T-helper 1 cell treated with Interleukin-12 subunit alpha and Interleukin-12 subunit beta and Interleukin-4 antibody, amounts not matched to agents 30 μg/mL and 1 μg/mL, for 36 hours (primary cell): ENCODE measurements around the gene MYLK.

ENCODE experiments used
- H3K27ac Mint-ChIP-seq: one replicate; pipeline ENCODE4 v1.8.0; 2021; ENCODE audit warnings: mild to moderate bottlenecking, mixed read lengths
- H3K27me3 Mint-ChIP-seq: one replicate; pipeline ENCODE4 v1.8.0; 2021; ENCODE audit warnings: low read depth, mixed read lengths
- H3K36me3 Mint-ChIP-seq: one replicate; pipeline ENCODE4 v1.8.0; 2021; ENCODE audit warnings: low read depth, mixed read lengths
- H3K4me1 Mint-ChIP-seq: one replicate; pipeline ENCODE4 v1.8.0; 2021; ENCODE audit warnings: low read depth, mixed read lengths
- H3K4me3 Mint-ChIP-seq: one replicate; pipeline ENCODE4 v1.8.0; 2021; ENCODE audit warnings: mild to moderate bottlenecking, moderate library complexity, mixed read lengths
- H3K9me3 Mint-ChIP-seq: one replicate; pipeline ENCODE4 v1.8.0; 2021; ENCODE audit warnings: mixed read lengths

The MYLK gene

GRCh38 chr3:123802007-123802625 is 82.0 kb downstream of the MYLK start:
- Mint-ChIP-seq H3K36me3 (no peaks in the 10 kb centered on the region), H3K4me1 (no peaks in the 10 kb centered on the region), H3K9me3 (no peaks in the 10 kb centered on the region), H3K4me3 (no peak overlapping the region), H3K27me3 (no peaks in the 10 kb centered on the region), H3K27ac (no peak overlapping the region)

GRCh38 chr3:123801474-123801873 is 82.7 kb downstream of the MYLK start:
- H3K4me3 Mint-ChIP-seq, result no peak overlapping the region
- no peaks in the 10 kb centered on the region for H3K27me3 Mint-ChIP-seq
- H3K9me3 Mint-ChIP-seq, result no peaks in the 10 kb centered on the region

DNA sequence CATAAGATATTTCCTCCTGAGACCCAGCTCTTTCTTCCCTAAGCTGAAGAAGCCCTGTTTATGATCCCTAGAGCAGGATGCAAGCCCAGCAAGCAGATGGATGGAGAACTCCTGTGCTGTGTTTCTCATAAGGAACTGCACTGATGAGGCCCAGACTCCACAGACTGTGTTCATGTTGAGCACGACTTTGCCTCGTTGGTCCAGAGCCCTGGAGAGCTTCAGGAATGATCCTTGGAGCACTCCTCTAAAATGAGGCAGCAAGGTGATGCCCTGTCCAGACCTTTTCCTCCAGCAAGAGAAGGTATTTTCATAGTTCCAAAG is 83.8 kb downstream of the MYLK start:
- H3K9me3 Mint-ChIP-seq, result no peaks in the 10 kb centered on the region
- H3K4me3 Mint-ChIP-seq, result no peak overlapping the region
- H3K27ac Mint-ChIP-seq, result no peak overlapping the region
- H3K4me1 Mint-ChIP-seq, result no peaks in the 10 kb centered on the region
- no peaks in the 10 kb centered on the region for H3K27me3 Mint-ChIP-seq
- no peaks in the 10 kb centered on the region for H3K36me3 Mint-ChIP-seq

More at GRCh38 chr3:123801474-123801873, 82.7 kb downstream of the MYLK start:
- Mint-ChIP-seq H3K4me1 (no peaks in the 10 kb centered on the region), H3K36me3 (no peaks in the 10 kb centered on the region), H3K27ac (no peak overlapping the region)

GRCh38 chr3:123799544-123800361 is 84.4 kb downstream of the MYLK start:
- H3K27ac Mint-ChIP-seq, result no peak overlapping the region
- H3K9me3 Mint-ChIP-seq, result no peaks in the 10 kb centered on the region
- H3K4me1 Mint-ChIP-seq, result no peaks in the 10 kb centered on the region
- no peaks in the 10 kb centered on the region for H3K27me3 Mint-ChIP-seq
- no peaks in the 10 kb centered on the region for H3K36me3 Mint-ChIP-seq
- no peak overlapping the region for H3K4me3 Mint-ChIP-seq

- no peaks in the 10 kb centered on the region for H3K36me3 Mint-ChIP-seq
Observed at GRCh38 chr3:123798550-123798949, 85.6 kb downstream of the MYLK start.

GRCh38 chr3:123795471-123796251 is 88.5 kb downstream of the MYLK start:
- no peaks in the 10 kb centered on the region for H3K9me3 Mint-ChIP-seq
- H3K36me3 Mint-ChIP-seq, result no peaks in the 10 kb centered on the region
- no peaks in the 10 kb centered on the region for H3K4me1 Mint-ChIP-seq
- H3K27ac Mint-ChIP-seq, result no peak overlapping the region
- no peaks in the 10 kb centered on the region for H3K27me3 Mint-ChIP-seq
- no peak overlapping the region for H3K4me3 Mint-ChIP-seq

More at GRCh38 chr3:123798550-123798949, 85.6 kb downstream of the MYLK start:
- no peaks in the 10 kb centered on the region for H3K27me3 Mint-ChIP-seq
- no peak overlapping the region for H3K27ac Mint-ChIP-seq
- H3K4me1 Mint-ChIP-seq, result no peaks in the 10 kb centered on the region
- H3K4me3 Mint-ChIP-seq, result no peak overlapping the region
- no peaks in the 10 kb centered on the region for H3K9me3 Mint-ChIP-seq

DNA sequence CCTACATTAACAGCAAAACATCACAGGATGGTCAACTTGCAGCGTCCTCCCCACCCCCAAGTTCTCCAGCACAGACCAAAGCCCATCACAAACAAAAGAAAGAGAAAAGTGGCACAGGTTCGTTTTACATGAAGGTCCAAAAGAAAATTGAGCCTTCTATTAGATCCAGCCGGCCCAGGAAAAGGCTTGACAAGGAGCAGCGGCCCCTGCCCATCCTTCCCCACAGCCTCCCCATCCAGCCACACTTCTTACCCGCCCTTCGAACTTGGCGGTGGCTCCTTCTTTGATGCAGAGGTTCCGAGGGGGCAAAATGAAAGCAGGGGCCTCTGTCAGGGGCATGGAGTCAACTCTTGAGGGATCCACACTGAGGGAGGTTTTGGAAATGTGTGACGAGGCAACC is 90.7 kb downstream of the MYLK start:
- Mint-ChIP-seq H3K4me3 (no peak overlapping the region), H3K9me3 (no peaks in the 10 kb centered on the region), H3K27ac (no peak overlapping the region), H3K36me3 (no peaks in the 10 kb centered on the region), H3K4me1 (no peaks in the 10 kb centered on the region), H3K27me3 (no peaks in the 10 kb centered on the region)

DNA sequence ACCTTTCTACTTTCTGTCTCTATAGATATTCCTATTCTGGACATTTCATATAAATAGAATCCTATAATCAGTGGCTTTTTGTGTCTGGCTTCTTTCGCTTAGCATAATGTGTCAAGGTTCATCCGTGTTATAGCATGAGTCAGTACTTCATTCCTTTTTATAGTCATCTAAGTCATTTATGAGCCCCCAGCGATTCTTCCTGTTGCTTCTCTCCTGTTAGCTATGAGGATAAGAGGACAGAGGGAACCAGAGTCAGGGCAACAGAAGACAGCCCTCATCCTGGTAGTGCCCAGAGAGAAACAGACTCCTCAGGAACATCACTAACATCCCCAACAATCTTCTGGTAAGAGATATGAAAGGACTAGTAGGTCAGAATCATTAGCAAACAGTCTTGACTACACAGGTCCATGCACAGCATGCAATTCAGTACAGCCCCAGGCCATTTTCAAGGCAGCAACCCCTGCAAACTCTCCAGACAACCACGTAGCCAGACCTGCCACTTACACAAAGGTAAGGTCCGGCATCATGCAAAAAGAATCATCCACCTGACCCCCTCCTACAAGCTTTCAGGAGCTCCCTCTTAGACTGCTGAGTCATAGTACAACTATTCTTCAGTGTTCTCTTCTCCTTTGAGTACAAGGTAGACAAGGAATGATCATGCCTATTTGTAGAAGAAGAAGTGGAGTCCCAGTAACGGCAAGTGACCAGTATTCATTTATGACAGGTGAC is 91.5 kb downstream of the MYLK start:
- Mint-ChIP-seq H3K4me1 (no peaks in the 10 kb centered on the region), H3K4me3 (no peak overlapping the region), H3K9me3 (no peaks in the 10 kb centered on the region), H3K27me3 (no peaks in the 10 kb centered on the region), H3K27ac (no peak overlapping the region), H3K36me3 (no peaks in the 10 kb centered on the region)

DNA sequence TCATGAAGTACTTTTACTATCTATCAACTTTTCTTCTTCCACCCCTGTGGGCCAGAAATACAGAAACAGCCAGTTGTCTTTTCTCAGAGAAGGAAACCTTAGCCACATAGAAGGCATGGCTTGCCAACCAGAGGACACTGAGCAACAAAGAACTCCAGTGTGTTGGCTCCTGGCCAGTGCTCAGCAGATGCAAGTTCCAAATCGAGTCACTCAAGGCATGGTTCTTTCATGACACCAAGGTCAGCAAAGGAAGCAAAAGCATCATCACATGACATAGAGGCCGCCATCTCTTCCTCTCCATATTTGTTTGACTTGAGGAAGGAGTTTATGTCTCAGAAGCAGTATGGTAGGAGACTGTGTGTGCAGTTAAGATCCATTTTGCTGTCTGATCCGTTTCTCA is 92.2 kb downstream of the MYLK start:
- H3K4me3 Mint-ChIP-seq, result no peak overlapping the region
- H3K4me1 Mint-ChIP-seq, result no peaks in the 10 kb centered on the region
- H3K36me3 Mint-ChIP-seq, result no peaks in the 10 kb centered on the region
- no peak overlapping the region for H3K27ac Mint-ChIP-seq
- no peaks in the 10 kb centered on the region for H3K27me3 Mint-ChIP-seq
- no peaks in the 10 kb centered on the region for H3K9me3 Mint-ChIP-seq

DNA sequence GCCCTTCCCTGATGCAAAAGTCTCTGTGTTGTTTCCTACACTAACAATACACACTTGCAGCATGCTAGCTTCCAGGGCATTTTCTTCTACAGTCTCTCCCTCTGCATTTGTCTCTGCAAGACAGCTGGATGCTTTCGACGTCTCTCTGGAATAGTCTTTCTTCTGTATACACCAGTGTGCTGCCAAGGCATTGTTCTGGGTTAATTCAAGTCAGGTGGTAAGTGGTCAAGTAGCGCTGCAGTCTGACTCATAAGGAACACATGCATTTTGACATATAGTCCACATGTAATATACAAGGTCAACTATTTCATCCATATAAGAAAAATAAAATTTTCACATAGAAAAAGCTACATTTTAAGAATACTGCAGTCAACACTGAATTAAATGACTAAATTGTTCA is 92.7 kb downstream of the MYLK start:
- Mint-ChIP-seq H3K9me3 (no peaks in the 10 kb centered on the region), H3K4me1 (no peaks in the 10 kb centered on the region), H3K4me3 (no peak overlapping the region), H3K36me3 (no peaks in the 10 kb centered on the region), H3K27me3 (no peaks in the 10 kb centered on the region), H3K27ac (no peak overlapping the region)

DNA sequence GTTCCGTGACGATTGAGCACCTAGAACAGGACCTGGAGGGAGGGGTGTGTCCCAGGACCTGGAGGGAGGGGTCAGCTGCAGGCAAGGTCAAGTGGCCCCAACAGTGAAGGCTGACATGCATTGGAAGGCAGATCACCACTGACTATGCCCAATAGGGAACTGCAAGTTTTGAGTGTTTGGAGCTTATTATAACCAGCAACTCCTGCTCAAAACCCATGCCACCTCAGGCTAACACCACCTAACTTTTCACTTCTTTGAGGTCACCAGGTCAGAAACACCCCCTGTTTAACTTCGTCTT is 93.1 kb downstream of the MYLK start:
- Mint-ChIP-seq H3K9me3 (no peaks in the 10 kb centered on the region), H3K27ac (no peak overlapping the region), H3K4me3 (no peak overlapping the region), H3K27me3 (no peaks in the 10 kb centered on the region), H3K4me1 (no peaks in the 10 kb centered on the region), H3K36me3 (no peaks in the 10 kb centered on the region)

- H3K9me3 Mint-ChIP-seq, result no peaks in the 10 kb centered on the region
- H3K4me3 Mint-ChIP-seq, result no peak overlapping the region
- H3K4me1 Mint-ChIP-seq, result no peaks in the 10 kb centered on the region
- H3K27me3 Mint-ChIP-seq, result no peaks in the 10 kb centered on the region
- H3K36me3 Mint-ChIP-seq, result no peaks in the 10 kb centered on the region
- H3K27ac Mint-ChIP-seq, result no peak overlapping the region
Observed at GRCh38 chr3:123790254-123791072, 93.7 kb downstream of the MYLK start.

DNA sequence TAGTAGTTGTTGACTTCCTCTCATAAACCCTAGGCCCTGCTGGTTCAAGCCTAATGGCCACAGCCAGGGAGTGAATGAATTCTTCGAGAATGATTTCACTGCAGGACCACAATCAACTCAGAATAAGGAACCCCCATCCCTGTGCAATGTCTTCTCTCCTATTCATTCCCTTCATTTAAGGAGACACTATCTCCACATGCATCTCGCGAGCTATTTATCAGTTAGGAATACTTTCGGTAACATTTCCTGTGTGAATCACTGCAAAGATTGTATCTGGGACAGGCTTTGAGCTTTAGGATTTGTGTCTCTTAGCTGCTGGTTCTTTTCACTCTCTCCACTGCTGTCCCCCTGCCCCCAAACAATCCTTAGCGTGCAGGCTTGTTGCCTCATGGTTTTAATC is 94.4 kb downstream of the MYLK start:
- H3K27ac Mint-ChIP-seq, result no peak overlapping the region
- H3K4me1 Mint-ChIP-seq, result no peaks in the 10 kb centered on the region
- no peaks in the 10 kb centered on the region for H3K36me3 Mint-ChIP-seq
- H3K4me3 Mint-ChIP-seq, result no peak overlapping the region
- H3K9me3 Mint-ChIP-seq, result no peaks in the 10 kb centered on the region
- no peaks in the 10 kb centered on the region for H3K27me3 Mint-ChIP-seq

DNA sequence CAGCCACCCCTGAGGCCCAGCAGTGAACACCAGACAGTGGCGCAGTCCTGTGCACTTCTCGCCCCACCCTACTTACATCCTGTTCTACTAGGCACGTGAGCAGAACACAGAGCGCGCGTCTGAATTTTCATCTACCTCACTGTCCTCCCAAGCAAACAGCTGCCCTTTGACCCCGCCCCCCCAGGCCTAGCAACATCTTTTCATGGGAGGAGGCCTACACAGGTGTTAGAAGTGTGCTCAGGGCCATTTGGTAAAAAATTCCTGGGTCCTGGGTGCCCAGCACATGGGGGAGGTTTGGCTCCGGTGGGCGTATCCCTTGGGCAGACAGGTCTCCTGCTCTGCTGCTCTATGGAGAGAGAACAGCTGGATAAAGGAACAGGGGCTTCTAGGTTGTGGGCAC is 95.0 kb downstream of the MYLK start:
- Mint-ChIP-seq H3K36me3 (no peaks in the 10 kb centered on the region), H3K9me3 (no peaks in the 10 kb centered on the region), H3K4me1 (no peaks in the 10 kb centered on the region), H3K27ac (no peak overlapping the region), H3K27me3 (no peaks in the 10 kb centered on the region), H3K4me3 (no peak overlapping the region)
